Suprapubic skin (tissue), 4 donors: ENCODE measurements around the gene CDRT15. TPM values are rescaled to one million over a fixed set of nuclear protein-coding genes. Genes with fewer than 3 reads are reported as not detected.

ENCODE experiments used
- DNase-seq, 2 donors: peaks; one replicate each; pipeline ENCODE4 v3.0.0-alpha.2; 2019; ENCODE audit warnings: low spot score in 2 of 2
- H3K27ac ChIP-seq: fragments of 200-600 bp; sonication (generic); one replicate; pipeline ENCODE4 v1.5.1; 2019
- H3K27me3 ChIP-seq: fragments of 200-600 bp; sonication (generic); one replicate; pipeline ENCODE4 v1.5.1; 2019
- H3K36me3 ChIP-seq: fragments of 200-600 bp; sonication (generic); one replicate; pipeline ENCODE4 v1.5.1; 2019
- H3K4me1 ChIP-seq: fragments of 200-600 bp; sonication (generic); one replicate; pipeline ENCODE4 v1.5.1; 2019
- H3K4me3 ChIP-seq: fragments of 200-600 bp; sonication (generic); one replicate; pipeline ENCODE4 v1.5.1; 2019; ENCODE audit warnings: mild to moderate bottlenecking
- H3K9me3 ChIP-seq: fragments of 200-600 bp; sonication (generic); one replicate; pipeline ENCODE4 v1.5.1; 2019
- EP300 ChIP-seq: sonication (generic); formaldehyde crosslinking; IDR thresholded peaks from one replicate; pipeline ENCODE4 v1.6.1; 2017; ENCODE audit warnings: antibody characterized with exemption
- POLR2A ChIP-seq, 2 donors: fragments of 450-650 bp; IDR thresholded peaks; one replicate each; pipeline ENCODE4 v1.6.1; 2017; ENCODE audit warnings: antibody characterized with exemption in 2 of 2, mild to moderate bottlenecking in 2 of 2, moderate library complexity in 2 of 2
- POLR2AphosphoS5 ChIP-seq, 3 donors: sonication (generic); formaldehyde crosslinking; IDR thresholded peaks; one replicate each; pipeline ENCODE4 v1.6.1; 2017; ENCODE audit warnings: antibody characterized with exemption in 3 of 3
- WGBS: methylation state at CpG from one replicate; pipeline ENCODE4 v1.1.5; 2018; 5-methylcytosine and 5-hydroxymethylcytosine counted together
- total RNA-seq, 4 donors: library from RNA; depleted of rRNA; stranded (reverse); fragments of >200 nt; gene quantifications; one replicate each; pipeline ENCODE4 v1.1.0, GENCODE V29; 2016
- TF ChIP-seq, protein P1 (sequence below), 2 donors: fragments of 200-600 bp in 1 of 2; fragments of 450-650 bp in 1 of 2; sonication (generic) in 1 of 2; IDR thresholded peaks; one replicate each; pipeline ENCODE4 v1.5.1; 2016 to 2019; ENCODE audit warnings: antibody characterized with exemption in 2 of 2, mild to moderate bottlenecking in 1 of 2, moderate library complexity in 1 of 2

The CDRT15 gene
- total RNA-seq, 4 donors from 2014 or later: not detected

- TF ChIP-seq EP300 (no peak), POLR2AphosphoS5 (IDR thresholded peaks at IDR 0.05) (no peak), POLR2A (IDR thresholded peaks at IDR 0.05) (no peak)
- TF ChIP-seq, protein P1, sequence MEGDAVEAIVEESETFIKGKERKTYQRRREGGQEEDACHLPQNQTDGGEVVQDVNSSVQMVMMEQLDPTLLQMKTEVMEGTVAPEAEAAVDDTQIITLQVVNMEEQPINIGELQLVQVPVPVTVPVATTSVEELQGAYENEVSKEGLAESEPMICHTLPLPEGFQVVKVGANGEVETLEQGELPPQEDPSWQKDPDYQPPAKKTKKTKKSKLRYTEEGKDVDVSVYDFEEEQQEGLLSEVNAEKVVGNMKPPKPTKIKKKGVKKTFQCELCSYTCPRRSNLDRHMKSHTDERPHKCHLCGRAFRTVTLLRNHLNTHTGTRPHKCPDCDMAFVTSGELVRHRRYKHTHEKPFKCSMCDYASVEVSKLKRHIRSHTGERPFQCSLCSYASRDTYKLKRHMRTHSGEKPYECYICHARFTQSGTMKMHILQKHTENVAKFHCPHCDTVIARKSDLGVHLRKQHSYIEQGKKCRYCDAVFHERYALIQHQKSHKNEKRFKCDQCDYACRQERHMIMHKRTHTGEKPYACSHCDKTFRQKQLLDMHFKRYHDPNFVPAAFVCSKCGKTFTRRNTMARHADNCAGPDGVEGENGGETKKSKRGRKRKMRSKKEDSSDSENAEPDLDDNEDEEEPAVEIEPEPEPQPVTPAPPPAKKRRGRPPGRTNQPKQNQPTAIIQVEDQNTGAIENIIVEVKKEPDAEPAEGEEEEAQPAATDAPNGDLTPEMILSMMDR (IDR thresholded peaks at IDR 0.05): no peak
- 91% methylated on average over 10 of the region's 10 CpGs for WGBS
- peaks cover 34% of the 10 kb centered on the region for H3K4me1 ChIP-seq
These were observed 34.1 kb downstream of the CDRT15 start for GRCh38 chr17:14202388-14203166.

DNA sequence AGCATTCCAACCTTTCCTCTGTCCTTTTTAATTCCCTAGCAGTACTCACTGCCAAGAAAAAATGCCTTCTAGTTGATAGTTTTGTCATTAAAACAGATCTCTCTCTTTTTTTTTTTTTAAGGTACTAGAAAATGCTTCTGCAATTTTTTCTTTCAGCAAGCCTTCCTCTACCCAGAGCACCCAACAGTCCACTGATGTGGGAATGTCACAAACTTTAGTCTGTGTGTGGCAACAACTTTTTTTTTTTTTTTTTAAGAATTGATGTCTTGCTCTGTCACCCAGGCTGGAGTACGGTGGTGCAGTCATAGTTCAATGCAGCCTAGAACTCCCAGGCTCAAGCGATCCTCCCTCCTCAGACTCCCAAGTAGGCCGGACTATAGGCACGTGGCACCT, 34.7 kb downstream of the CDRT15 start:
- Histone ChIP-seq H3K4me3 (no peak overlapping the region), H3K9me3 (no peaks in the 10 kb centered on the region), H3K4me1 (peaks cover 34% of the 10 kb centered on the region), H3K36me3 (peaks cover 10% of the 10 kb centered on the region), H3K27me3 (no peaks in the 10 kb centered on the region), H3K27ac (peak overlapping the region; percentile 43)
- no peak for DNase-seq
- 96% methylated on average over 4 of the region's 4 CpGs for WGBS
- TF ChIP-seq POLR2A (IDR thresholded peaks at IDR 0.05): no peak
- TF ChIP-seq POLR2AphosphoS5 (IDR thresholded peaks at IDR 0.05): no peak
- TF ChIP-seq, protein P1 (IDR thresholded peaks at IDR 0.05): no peak
- no peak for TF ChIP-seq EP300

More at GRCh38 chr17:14202388-14203166, 34.1 kb downstream of the CDRT15 start:
- Histone ChIP-seq H3K27ac (no peak overlapping the region), H3K27me3 (no peaks in the 10 kb centered on the region), H3K36me3 (peaks cover 12% of the 10 kb centered on the region), H3K9me3 (no peaks in the 10 kb centered on the region), H3K4me3 (no peak overlapping the region)
- DNase-seq: no peak

DNA sequence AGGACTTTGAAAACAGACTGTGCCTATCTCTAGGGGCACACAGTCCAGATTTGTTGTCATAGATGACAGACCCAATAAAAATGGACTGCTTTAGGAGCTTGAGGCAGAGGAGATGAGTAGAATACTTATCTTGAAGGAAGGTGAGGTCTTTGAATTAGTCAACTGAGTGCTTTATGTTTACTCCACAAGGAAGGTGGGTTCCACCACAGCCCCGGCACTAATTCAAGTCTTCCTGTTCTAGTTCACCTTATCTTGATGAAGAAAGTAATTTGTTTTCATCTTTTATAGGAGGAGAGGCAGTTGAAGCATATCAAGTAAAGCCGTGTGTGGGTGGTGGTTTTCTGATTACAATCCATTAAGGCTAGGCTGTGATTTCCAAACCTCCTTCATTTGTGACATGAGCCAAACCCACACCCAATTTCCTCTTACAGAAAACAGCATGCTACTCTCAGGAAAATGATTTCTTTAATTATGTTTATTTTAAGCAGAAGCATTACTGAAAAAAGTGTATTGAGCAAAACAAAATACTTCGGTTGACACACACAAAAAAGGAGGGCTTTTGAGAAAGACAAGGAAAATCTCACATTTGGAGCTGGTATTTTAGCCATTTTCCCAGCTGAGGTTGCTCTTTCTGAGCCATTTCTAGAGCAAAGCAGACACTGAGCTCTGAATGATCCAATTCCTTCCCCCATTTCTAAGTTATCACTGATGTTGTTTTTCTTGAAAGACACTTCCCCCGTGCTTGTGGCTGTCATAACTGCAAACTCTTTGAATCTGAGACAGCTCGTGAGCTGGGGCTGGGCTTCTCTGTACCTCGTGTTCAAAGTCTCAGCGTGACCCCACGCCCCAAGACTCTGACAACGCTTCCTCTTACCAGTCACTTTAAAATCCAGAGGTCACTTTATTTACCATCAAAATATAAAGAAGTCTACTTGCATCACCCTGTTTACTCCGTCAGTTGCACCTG, 35.4 kb downstream of the CDRT15 start:
- Histone ChIP-seq H3K4me1 (peaks cover 31% of the 10 kb centered on the region), H3K27ac (peak overlapping the region; percentile 43), H3K27me3 (no peaks in the 10 kb centered on the region), H3K4me3 (no peak overlapping the region), H3K36me3 (peaks cover 7% of the 10 kb centered on the region), H3K9me3 (no peaks in the 10 kb centered on the region)
- DNase-seq: no peak
- TF ChIP-seq POLR2A (IDR thresholded peaks at IDR 0.05) (no peak), POLR2AphosphoS5 (IDR thresholded peaks at IDR 0.05) (no peak), EP300 (no peak)
- TF ChIP-seq, protein P1 (IDR thresholded peaks at IDR 0.05): no peak
- 39% methylated on average over 10 of the region's 10 CpGs for WGBS

DNA sequence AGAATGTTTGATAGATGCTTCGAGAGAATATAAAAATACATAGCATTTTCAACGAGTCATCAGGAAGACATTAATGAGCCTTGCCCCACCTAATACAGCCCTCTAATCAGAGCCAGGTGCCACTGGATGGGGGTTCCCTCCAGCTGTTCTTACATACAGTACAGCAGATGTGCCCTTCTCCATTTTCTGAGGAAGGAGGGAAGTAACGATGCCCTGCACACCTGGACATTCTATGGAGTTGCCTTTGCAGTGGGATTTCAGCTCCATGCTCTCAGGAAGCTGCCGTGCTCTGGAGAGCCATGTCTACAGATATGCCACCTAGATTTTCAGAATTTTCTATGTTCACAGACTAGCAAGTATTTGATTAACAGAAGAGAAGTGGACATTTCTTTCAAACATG, 36.3 kb downstream of the CDRT15 start:
- Histone ChIP-seq H3K4me3 (no peak overlapping the region), H3K4me1 (peaks cover 25% of the 10 kb centered on the region), H3K9me3 (no peaks in the 10 kb centered on the region), H3K36me3 (peaks cover 7% of the 10 kb centered on the region), H3K27ac (no peak overlapping the region), H3K27me3 (no peaks in the 10 kb centered on the region)
- 79% methylated on average over 4 of the region's 4 CpGs for WGBS
- TF ChIP-seq EP300 (no peak), POLR2A (IDR thresholded peaks at IDR 0.05) (no peak), POLR2AphosphoS5 (IDR thresholded peaks at IDR 0.05) (no peak)
- TF ChIP-seq, protein P1 (IDR thresholded peaks at IDR 0.05): no peak
- DNase-seq: no peak

GRCh38 chr17:14199601-14200000, 37.1 kb downstream of the CDRT15 start:
- WGBS: 96% methylated on average over 5 of the region's 5 CpGs
- Histone ChIP-seq H3K27ac (no peak overlapping the region), H3K36me3 (peaks cover 7% of the 10 kb centered on the region), H3K9me3 (no peaks in the 10 kb centered on the region), H3K4me1 (peaks cover 22% of the 10 kb centered on the region), H3K27me3 (no peaks in the 10 kb centered on the region), H3K4me3 (no peak overlapping the region)
- no peak for DNase-seq
- TF ChIP-seq EP300: no peak
- TF ChIP-seq, protein P1 (IDR thresholded peaks at IDR 0.05): no peak
- no peak for TF ChIP-seq POLR2A (IDR thresholded peaks at IDR 0.05)
- TF ChIP-seq POLR2AphosphoS5 (IDR thresholded peaks at IDR 0.05): no peak
